Kidney epithelial cell (primary cell): ENCODE data around the gene MBNL2. TPM values are rescaled to one million over a fixed set of nuclear protein-coding genes. Genes with fewer than 3 reads are reported as not detected.

Experiments
- DNase-seq: peaks from one replicate; pipeline ENCODE4 v3.0.0-alpha.2; 2010; ENCODE audit warnings: low read depth
- H3K27me3 ChIP-seq: 2 replicates; pipeline ENCODE4 v1.6.0; 2011; ENCODE audit warnings: low read length; ENCODE audit not compliant: control insufficient read depth, insufficient read depth
- H3K36me3 ChIP-seq: 2 replicates; pipeline ENCODE4 v1.5.1; 2011; ENCODE audit warnings: low read length; ENCODE audit not compliant: control insufficient read depth, insufficient read depth
- H3K4me3 ChIP-seq: 2 replicates; pipeline ENCODE4 v1.5.1; 2011; ENCODE audit warnings: low read depth, mild to moderate bottlenecking, control low read depth, low read length
- total RNA-seq: library from RNA; depleted of rRNA; stranded (reverse); fragments of >200 nt; gene quantifications from 2 replicates; pipeline ENCODE4 v1.2.3, GENCODE V29; 2015
- TF ChIP-seq, protein P1 (sequence below): IDR thresholded peaks from 2 replicates; pipeline ENCODE4 v1.5.1; 2011; ENCODE audit warnings: mild to moderate bottlenecking, moderate library complexity, low read length, control low read depth, inconsistent platforms; ENCODE audit not compliant: insufficient read depth, poor library complexity, severe bottlenecking

The MBNL2 gene
- total RNA-seq, 1 donor from 2014 or later, result 42.4 TPM

DNA sequence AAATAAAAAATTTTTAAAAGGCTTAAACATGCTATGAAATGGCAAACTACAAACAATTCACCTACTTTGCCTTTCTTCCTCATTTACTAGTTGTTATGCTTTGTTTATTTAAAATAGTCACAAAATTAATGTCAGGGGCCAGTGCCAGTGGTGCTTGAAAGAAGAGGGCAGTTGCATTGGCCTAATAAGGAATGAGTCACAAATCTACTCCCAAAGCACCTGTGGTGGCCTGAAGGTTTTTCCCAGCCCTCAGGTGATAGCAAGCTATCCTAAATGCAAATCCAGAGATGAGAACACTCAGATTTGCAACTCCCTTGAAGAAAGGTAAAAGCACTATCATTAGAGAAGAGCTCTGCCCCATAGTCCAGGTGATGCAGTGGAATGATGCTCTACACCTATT lies 103.6 kb downstream of the MBNL2 start:
- TF ChIP-seq, protein P1, sequence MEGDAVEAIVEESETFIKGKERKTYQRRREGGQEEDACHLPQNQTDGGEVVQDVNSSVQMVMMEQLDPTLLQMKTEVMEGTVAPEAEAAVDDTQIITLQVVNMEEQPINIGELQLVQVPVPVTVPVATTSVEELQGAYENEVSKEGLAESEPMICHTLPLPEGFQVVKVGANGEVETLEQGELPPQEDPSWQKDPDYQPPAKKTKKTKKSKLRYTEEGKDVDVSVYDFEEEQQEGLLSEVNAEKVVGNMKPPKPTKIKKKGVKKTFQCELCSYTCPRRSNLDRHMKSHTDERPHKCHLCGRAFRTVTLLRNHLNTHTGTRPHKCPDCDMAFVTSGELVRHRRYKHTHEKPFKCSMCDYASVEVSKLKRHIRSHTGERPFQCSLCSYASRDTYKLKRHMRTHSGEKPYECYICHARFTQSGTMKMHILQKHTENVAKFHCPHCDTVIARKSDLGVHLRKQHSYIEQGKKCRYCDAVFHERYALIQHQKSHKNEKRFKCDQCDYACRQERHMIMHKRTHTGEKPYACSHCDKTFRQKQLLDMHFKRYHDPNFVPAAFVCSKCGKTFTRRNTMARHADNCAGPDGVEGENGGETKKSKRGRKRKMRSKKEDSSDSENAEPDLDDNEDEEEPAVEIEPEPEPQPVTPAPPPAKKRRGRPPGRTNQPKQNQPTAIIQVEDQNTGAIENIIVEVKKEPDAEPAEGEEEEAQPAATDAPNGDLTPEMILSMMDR, result no peak
- Histone ChIP-seq H3K36me3 (no peaks in the 10 kb centered on the region), H3K4me3 (no peak overlapping the region), H3K27me3 (no peaks in the 10 kb centered on the region)
- DNase-seq, result no peak

GRCh38 chr13:97327086-97327485 lies 105.0 kb downstream of the MBNL2 start:
- TF ChIP-seq, protein P1, result no peak
- H3K4me3 ChIP-seq, result no peak overlapping the region
- DNase-seq, result no peak
- no peaks in the 10 kb centered on the region for H3K36me3 ChIP-seq
- no peaks in the 10 kb centered on the region for H3K27me3 ChIP-seq

- TF ChIP-seq, protein P1, result no peak
- no peak for DNase-seq
- Histone ChIP-seq H3K4me3 (no peak overlapping the region), H3K27me3 (no peaks in the 10 kb centered on the region), H3K36me3 (no peaks in the 10 kb centered on the region)
Measured at GRCh38 chr13:97327506-97328221, 105.5 kb downstream of the MBNL2 start.

- TF ChIP-seq, protein P1, result no peak
- no peaks in the 10 kb centered on the region for H3K36me3 ChIP-seq
- H3K27me3 ChIP-seq, result no peaks in the 10 kb centered on the region
- peak; percentile 49 for DNase-seq
- no peak overlapping the region for H3K4me3 ChIP-seq
Measured at GRCh38 chr13:97328222-97328790, 106.2 kb downstream of the MBNL2 start.

DNA sequence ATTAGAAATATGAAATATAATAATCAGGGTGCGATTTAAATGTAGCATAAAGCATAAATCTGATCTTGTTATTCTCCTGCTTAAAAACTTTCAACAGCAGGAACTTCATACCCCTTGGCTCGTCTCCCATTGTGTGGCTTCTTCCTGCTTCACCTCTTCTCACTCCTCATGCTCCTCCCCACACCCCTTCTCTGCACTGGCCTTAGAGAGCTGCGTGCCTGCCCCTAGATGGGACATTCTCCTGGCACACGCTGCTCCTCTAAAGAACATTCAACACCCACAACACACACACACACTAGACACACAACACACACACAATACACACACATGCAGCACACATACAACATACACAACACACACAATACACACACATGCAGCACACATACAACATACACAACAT lies 107.2 kb downstream of the MBNL2 start:
- no peak for DNase-seq
- H3K36me3 ChIP-seq, result no peaks in the 10 kb centered on the region
- no peak overlapping the region for H3K4me3 ChIP-seq
- H3K27me3 ChIP-seq, result no peaks in the 10 kb centered on the region
- TF ChIP-seq, protein P1, result no peak
